ENCODE measurements around the gene NOS1AP. TPM values are rescaled to one million over a fixed set of nuclear protein-coding genes. Genes with fewer than 3 reads are reported as not detected.
"Not testable (repeated sequence)": the region's sequence is repeated elsewhere in the genome, so short reads cannot be mapped to it uniquely, and the experiment has no call there.

Gene NOS1AP
- total RNA-seq, 1 donor from 2014 or later, result 4.1 TPM

- no peak for DNase-seq
These were observed 267.3 kb downstream of the NOS1AP start for GRCh38 chr1:162336621-162337285.

DNA sequence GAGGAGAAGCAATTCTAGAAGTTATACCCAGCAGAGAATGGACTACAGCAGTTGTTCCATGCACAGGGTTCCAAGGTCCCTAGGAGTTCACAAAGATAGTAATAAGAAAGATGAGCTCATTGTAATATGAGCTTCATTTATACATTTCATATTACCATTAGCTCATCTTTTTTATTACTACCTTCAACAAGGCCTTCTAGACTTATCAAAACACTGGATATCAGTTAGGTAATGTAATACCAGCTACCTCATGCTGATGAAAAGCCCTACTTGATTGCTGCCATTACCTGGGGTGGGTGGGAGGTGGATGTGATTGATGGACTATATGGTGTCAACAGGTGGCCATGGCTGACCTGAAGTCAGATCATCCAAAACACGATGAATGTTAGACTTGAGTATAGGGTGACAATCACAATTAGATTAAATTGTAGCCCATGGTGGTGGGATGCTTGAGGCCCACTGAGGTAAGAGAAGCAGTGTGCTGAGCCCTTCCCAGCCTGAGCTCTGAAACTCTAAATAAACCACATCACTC lies 273.0 kb downstream of the NOS1AP start:
- DNase-seq, result no peak

GRCh38 chr1:162343470-162343869 lies 274.0 kb downstream of the NOS1AP start:
- DNase-seq, result no peak

DNA sequence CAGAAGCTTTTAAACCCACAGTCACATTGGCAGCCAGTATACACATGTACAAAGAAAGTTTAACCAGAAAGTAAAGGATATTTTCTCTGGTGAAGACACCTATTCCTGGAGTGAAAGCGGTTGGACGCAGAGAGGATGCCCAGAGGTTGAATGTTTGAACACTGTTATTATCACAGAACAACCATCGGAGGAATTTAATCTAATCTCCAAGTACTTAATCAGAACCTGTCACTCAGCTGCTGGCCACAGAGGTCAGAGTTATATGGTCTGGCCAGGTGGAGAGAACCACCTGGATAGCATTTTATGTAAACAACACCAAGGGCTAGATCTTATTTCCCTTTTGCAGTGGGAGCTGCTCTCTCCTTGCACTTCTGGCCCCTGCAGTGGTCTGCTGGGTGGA lies 277.8 kb downstream of the NOS1AP start:
- DNase-seq, result no peak

GRCh38 chr1:162349635-162350330 lies 280.3 kb downstream of the NOS1AP start:
- DNase-seq, result no peak

DNA sequence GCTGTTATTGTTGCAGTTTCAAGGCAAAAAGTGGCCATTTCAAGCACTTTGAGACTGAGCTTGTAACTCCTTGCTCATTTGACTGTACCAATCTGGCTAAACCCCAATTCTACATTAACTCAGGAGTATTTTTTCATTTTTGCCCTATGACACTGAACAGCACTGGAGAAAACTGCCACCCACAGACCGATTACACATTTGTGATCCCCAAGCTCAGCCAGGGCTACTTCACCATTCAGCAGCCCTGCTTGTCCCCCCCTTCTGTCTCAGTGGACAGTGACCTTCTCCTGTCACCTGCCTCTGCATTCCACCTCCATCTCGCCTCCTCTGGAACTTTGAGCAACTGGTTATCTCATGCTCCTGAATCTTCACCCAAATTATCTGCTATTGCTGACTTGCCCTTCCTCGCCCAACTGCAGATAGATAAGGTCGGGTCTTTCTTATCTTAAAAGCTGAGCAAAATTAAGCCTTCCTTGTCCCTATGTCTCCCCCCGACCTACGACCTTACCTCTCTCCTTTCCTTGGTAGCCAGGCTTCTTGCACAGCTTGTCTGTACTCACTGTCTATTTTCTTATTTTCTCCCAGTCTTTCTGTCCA lies 281.9 kb downstream of the NOS1AP start:
- DNase-seq, result no peak

GRCh38 chr1:162351874-162352273 lies 282.4 kb downstream of the NOS1AP start:
- DNase-seq, result not testable (repeated sequence)

GRCh38 chr1:162353078-162353477 lies 283.6 kb downstream of the NOS1AP start:
- DNase-seq, result no peak

DNA sequence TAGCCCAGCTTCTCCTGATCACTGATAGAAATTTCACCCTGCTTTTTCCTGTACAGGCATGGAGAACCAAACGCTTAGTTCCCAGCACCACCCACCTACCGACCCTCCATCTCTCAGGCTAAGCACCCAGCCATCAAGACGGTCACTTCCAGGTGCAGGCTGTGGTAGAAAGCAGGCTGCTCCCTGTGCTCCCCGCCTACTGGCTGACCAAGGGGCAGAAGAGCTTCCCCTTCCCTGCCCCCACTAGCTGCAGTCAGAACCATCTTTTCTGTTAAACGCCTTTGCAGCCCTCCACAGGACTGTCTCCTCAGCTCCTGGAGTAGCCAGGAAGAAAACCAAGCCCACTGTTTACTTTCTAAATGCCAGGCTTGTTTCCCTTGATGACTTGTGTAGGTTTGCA lies 284.2 kb downstream of the NOS1AP start:
- no peak for DNase-seq

GRCh38 chr1:162357681-162358266 lies 288.3 kb downstream of the NOS1AP start:
- no peak for DNase-seq

GRCh38 chr1:162358928-162359327 lies 289.4 kb downstream of the NOS1AP start:
- no peak for DNase-seq

GRCh38 chr1:162359523-162360236 lies 290.2 kb downstream of the NOS1AP start:
- no peak for DNase-seq

GRCh38 chr1:162360237-162360873 lies 290.9 kb downstream of the NOS1AP start:
- no peak for DNase-seq

DNA sequence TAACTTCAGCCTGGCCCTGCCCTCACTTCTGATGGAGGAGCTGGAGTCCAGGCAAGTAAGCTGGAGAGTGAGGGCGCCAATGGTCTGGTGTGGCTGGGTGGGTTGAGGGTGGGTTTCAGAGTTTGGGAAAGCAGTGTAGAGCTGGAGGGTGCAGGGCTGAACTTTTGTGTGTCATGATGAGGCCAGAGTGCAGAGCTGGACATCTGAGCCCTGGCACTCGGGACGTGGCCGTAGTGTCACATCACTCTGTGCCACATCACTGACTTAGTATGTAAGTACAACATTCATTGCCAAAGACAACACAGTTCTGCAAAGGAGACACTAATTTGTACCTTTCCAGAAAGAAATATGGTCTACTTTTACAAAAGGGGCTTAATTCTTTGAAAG lies 291.4 kb downstream of the NOS1AP start:
- DNase-seq, result no peak

- no peak for DNase-seq
These were observed 291.9 kb downstream of the NOS1AP start for GRCh38 chr1:162361349-162361748.

- no peak for DNase-seq
These were observed 294.3 kb downstream of the NOS1AP start for GRCh38 chr1:162363823-162364222.

- no peak for DNase-seq
These were observed 295.0 kb downstream of the NOS1AP start for GRCh38 chr1:162364498-162364897.

DNA sequence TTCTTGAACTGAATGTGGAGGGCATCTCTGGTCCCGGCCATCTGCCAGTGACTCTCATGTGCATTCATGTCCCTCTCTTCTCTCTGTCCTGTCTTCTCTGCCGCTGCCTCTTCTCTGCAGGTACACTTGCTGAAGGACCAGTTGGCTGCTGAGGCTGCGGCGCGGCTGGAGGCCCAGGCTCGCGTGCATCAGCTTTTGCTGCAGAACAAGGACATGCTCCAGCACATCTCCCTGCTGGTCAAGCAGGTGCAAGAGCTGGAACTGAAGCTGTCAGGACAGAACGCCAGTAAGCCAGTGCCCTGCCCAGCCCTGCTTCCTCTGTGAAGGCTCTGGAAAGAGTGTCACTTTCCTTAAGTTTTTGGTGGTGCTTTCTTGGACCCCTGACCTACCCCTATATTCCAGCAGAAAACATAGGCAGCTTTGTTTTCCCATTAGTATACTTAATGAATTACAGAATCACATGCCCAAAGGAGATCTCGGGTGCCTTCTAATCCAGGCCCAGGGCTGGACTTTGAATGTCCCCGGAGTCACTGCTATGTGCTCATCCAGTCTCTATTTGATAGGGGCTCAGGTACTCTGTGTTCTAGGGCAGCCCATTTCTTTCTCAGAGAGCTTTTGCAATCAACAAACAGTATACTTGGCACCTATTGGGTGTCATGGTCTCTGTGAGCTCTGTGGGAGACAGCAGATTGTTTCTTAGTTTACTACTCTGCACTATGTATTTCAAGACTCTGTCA lies 296.0 kb downstream of the NOS1AP start:
- DNase-seq, result no peak

GRCh38 chr1:162366149-162366548 lies 296.7 kb downstream of the NOS1AP start:
- no peak for DNase-seq

- no peak for DNase-seq
These were observed 297.2 kb downstream of the NOS1AP start for GRCh38 chr1:162366671-162367070.

- no peak for DNase-seq
These were observed 297.6 kb downstream of the NOS1AP start for GRCh38 chr1:162367073-162367472.
